ENCODE results near the gene ITGA3.

Gene ITGA3

DNA sequence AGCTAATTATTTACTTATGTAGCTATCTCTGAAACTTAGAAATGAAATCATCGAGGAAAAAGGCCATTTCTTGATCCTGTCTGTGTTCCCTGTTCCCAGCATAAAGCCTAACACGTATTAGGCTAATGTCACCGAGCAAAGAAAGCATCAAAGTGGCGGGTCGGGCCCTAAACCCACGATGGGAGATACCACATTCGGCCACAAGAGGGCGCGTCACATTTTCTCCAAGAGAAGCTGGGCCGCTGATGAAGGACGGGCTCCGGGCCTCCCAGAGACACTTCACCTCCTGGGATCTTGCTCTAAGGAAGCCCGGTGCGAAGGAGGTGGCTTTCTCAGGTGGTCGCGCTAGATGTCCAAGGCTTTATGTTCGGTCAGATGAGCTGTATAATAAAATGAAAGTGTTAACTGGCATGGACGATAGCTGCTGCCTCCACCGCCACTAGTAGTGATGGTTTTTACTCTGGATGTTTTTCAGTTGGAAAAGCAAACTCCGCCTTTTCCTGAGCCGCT lies 38.4 kb downstream of the ITGA3 start:
- TF ChIP-seq, protein P1, sequence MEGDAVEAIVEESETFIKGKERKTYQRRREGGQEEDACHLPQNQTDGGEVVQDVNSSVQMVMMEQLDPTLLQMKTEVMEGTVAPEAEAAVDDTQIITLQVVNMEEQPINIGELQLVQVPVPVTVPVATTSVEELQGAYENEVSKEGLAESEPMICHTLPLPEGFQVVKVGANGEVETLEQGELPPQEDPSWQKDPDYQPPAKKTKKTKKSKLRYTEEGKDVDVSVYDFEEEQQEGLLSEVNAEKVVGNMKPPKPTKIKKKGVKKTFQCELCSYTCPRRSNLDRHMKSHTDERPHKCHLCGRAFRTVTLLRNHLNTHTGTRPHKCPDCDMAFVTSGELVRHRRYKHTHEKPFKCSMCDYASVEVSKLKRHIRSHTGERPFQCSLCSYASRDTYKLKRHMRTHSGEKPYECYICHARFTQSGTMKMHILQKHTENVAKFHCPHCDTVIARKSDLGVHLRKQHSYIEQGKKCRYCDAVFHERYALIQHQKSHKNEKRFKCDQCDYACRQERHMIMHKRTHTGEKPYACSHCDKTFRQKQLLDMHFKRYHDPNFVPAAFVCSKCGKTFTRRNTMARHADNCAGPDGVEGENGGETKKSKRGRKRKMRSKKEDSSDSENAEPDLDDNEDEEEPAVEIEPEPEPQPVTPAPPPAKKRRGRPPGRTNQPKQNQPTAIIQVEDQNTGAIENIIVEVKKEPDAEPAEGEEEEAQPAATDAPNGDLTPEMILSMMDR (IDR thresholded peaks at IDR 0.05; ENCODE audit: control extremely low read depth, extremely low read depth, low read depth, missing control alignments) = peak; percentile 84
- CTCF ChIA-PET = interaction anchor here (0.6 to 15.6 kb wide), 69 partner anchors 9 to 637 kb away, joined by 3 to 246 read pairs (median 5); partner anchors contain the start of genes COL1A1, DLX3, ITGA3 and SAMD14
- POLR2A ChIA-PET = no interaction called here
- peak; percentile 83 for DNase-seq (ENCODE audit: extremely low spot score)

DNA sequence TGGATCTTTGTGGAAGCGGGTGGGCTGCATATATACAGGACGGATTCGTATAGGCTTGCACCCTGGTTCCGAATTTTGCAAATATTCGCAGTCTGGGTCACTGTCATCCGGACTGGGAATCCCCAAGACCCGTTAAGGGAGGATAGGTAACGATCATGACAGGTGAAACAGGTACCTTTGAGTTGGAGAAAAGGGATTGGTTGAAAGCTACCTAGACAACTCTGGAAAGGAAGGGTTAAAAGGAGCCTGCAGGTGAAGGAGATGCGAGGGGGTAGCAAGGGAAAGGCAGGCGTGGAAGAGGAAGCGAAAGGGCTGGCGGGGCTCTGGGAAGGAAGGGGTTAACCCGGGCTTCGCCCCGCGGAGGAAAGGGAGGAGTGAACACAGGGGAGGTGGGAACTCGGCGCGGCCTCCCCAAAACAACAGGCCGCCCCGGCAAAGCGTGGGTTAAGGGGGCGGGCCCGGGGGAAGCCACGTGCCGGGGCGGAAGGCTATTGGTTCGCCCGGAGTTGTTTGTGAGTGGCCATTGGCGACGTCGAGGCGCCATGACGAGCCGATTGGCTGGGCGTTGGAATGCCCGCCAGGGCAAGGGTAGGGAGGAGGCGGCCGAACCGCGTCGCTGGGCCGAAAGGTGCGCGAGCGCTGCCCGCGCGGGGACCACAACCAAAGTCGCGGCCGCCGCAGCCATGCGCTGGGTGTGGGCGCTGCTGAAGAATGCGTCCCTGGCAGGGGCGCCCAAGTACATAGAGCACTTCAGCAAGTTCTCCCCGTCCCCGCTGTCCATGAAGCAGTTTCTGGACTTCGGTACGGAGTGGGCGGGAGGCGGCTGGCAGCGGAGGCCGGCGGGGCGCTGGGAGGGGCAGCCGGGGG lies 39.1 kb downstream of the ITGA3 start, which contains the start of gene PDK2:
PDK2 (plus strand) TSS at position 599 of the 867 bp plus-strand sequence; CDS start at position 684, 85 bp downstream.
- TF ChIP-seq, protein P1 (IDR thresholded peaks at IDR 0.05; ENCODE audit: control extremely low read depth, extremely low read depth, low read depth, missing control alignments) = no peak
- ChIA-PET POLR2A (no interaction called here), CTCF (interaction anchor here (0.7 to 15.6 kb wide), 65 partner anchors 7 to 638 kb away, joined by 3 to 246 read pairs (median 5); partner anchors contain the start of genes COL1A1, DLX3, ITGA3 and SAMD14)
- DNase-seq (ENCODE audit: extremely low spot score) = peak; percentile 98

DNA sequence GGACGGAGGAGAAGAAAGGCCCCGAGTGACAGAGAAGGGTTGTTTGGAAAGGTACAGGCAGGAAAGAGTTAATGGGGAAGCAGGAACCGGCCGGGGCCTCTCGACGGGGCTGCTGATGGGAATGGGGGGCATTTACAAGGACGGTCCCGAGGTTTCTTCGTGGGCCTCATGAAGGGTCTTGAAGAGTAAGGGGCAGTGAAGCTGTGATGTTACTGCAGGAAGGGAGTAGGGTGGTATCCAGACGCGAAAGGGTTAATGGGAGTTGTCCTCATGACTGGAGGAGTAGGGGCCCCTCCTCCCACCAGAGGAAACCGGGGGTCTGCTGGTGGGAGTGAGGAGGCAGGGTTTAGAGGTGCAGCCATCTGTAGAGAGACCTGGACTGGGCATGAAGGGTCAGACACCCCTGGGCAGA lies 39.7 kb downstream of the ITGA3 start:
- TF ChIP-seq, protein P1 (IDR thresholded peaks at IDR 0.05; ENCODE audit: control extremely low read depth, extremely low read depth, low read depth, missing control alignments) = no peak
- ChIA-PET POLR2A (no interaction called here), CTCF (interaction anchor here (1.3 to 15.6 kb wide), 4 partner anchors 8 to 67 kb away, joined by 3 to 246 read pairs (median 40); no protein-coding TSS in a partner anchor)
- DNase-seq (ENCODE audit: extremely low spot score) = no peak

DNA sequence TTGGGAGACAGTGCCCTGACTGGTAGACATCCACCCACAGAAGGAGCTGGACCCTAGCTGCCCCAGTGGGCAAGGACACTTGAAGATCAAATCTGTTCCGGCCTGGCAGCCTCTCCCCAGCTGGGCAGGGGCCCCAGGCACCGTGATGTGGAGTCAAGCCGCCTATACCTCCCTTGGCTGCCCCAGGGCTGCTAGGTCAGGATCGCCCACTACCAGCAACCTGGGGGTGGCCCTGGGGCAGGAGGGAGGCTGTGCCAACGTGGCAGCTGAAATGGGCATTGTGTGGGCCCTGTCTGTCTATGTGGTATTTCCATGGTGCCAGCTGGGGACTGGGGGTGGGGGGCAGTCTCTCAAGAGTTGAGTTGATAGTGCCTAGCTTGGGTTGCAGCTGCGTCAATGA lies 40.2 kb downstream of the ITGA3 start:
- ChIA-PET POLR2A (no interaction called here), CTCF (interaction anchor here (1.3 to 15.6 kb wide), 4 partner anchors 8 to 67 kb away, joined by 3 to 246 read pairs (median 40); no protein-coding TSS in a partner anchor)
- DNase-seq (ENCODE audit: extremely low spot score) = no peak
- TF ChIP-seq, protein P1 (IDR thresholded peaks at IDR 0.05; ENCODE audit: control extremely low read depth, extremely low read depth, low read depth, missing control alignments) = no peak

DNA sequence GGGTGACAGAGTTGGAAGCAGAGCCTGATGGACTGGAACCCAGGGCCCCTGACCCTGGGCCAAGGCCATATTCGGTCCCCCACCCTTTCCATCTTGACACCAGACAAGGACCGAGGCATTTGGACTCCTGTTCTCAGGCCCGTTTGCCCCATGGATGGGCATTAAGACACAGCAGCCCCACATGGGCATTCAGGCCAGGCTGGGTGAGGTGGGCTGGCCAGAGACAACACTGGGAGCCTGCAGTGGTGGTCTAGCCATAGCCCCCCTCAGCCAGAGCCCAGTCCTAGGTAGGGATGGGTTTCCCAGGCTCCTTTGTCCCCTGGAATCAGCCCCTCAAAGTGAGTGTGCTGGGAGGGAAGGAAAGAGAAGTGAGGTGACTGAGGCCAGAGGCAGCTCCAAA lies 40.8 kb downstream of the ITGA3 start:
- DNase-seq (ENCODE audit: extremely low spot score) = no peak
- CTCF ChIA-PET = interaction anchor here (1.3 to 15.6 kb wide), 4 partner anchors 9 to 101 kb away, joined by 3 to 246 read pairs (median 4); no protein-coding TSS in a partner anchor
- TF ChIP-seq, protein P1 (IDR thresholded peaks at IDR 0.05; ENCODE audit: control extremely low read depth, extremely low read depth, low read depth, missing control alignments) = no peak
- POLR2A ChIA-PET = interaction anchor here (0.6 kb wide), 1 partner anchor 865 kb away, joined by 7 read pairs; no protein-coding TSS in a partner anchor

DNA sequence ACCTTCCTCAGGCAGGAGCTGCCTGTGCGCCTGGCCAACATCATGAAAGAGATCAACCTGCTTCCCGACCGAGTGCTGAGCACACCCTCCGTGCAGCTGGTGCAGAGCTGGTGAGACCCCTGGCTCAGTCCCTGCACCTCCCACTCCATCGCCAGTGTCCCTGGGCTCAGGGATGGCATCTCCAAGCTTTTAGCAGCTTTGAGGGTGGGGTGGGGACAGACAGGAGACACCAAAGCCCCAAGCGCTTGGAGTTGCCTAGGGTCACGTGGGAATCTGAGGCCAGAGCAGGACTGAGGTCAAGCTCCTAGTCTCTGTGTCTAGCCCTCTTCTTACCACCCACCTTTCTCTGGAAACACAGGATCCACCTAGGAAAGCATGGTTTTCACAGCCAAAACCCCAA lies 41.5 kb downstream of the ITGA3 start:
- ChIA-PET CTCF (interaction anchor here (1.3 to 15.6 kb wide), 4 partner anchors 10 to 101 kb away, joined by 3 to 246 read pairs (median 10); no protein-coding TSS in a partner anchor), POLR2A (interaction anchor here (0.6 kb wide), 1 partner anchor 866 kb away, joined by 7 read pairs; no protein-coding TSS in a partner anchor)
- DNase-seq (ENCODE audit: extremely low spot score) = no peak
- TF ChIP-seq, protein P1 (IDR thresholded peaks at IDR 0.05; ENCODE audit: control extremely low read depth, extremely low read depth, low read depth, missing control alignments) = no peak
